Adrenal gland (tissue), 12 donors: ENCODE data around the gene KMT5B. TPM values are rescaled to one million over a fixed set of nuclear protein-coding genes. Genes with fewer than 3 reads are reported as not detected.

Source experiments
- DNase-seq, 7 donors: peaks; one replicate each; pipeline ENCODE4 v3.0.0-alpha.2; 2019 to 2020
- H3K27ac ChIP-seq, 5 donors: fragments of 200-600 bp; sonication (generic) in 4 of 5; 1 replicate in 3 of 5; 2 replicates in 2 of 5; pipeline versions ENCODE4 v1.5.1 to v1.8.0; 2016 to 2020; ENCODE audit warnings: mild to moderate bottlenecking in 1 of 5
- H3K27me3 ChIP-seq: fragments of 200-600 bp; 2 replicates; pipeline ENCODE4 v1.8.0; 2021
- H3K36me3 ChIP-seq, 2 donors: fragments of 200-600 bp; replicated peaks in 1 of 2; 1 replicate in 1 of 2; 2 replicates in 1 of 2; pipeline versions ENCODE4 v1.5.1 to v1.8.0; 2018 to 2022
- H3K4me1 ChIP-seq, 2 donors: fragments of 200-600 bp; replicated peaks in 1 of 2; 1 replicate in 1 of 2; 2 replicates in 1 of 2; pipeline versions ENCODE4 v1.5.1 to v1.8.0; 2018 to 2021
- H3K4me3 ChIP-seq, 4 donors: fragments of 200-600 bp; sonication (generic) in 3 of 4; one replicate each; pipeline ENCODE4 v1.5.1; 2016 to 2018
- H3K9me3 ChIP-seq, 3 donors: fragments of 200-600 bp; sonication (generic) in 1 of 3; replicated peaks in 1 of 3; 1 replicate in 2 of 3; 2 replicates in 1 of 3; pipeline versions ENCODE4 v1.5.1 to v1.8.0; 2016 to 2021
- POLR2A ChIP-seq, 2 donors: fragments of 450-650 bp; IDR thresholded peaks; one replicate each; pipeline ENCODE4 v1.6.1; 2017; ENCODE audit warnings: antibody characterized with exemption in 2 of 2, mild to moderate bottlenecking in 2 of 2, moderate library complexity in 1 of 2
- WGBS, 4 donors: extraction: QIAGEN DNeasy Blood & Tissue Kit in 2 of 4; methylation state at CpG; one replicate each; pipeline versions ENCODE4 v1.1.5 to v1.1.7; 2013 to 2017; 5-methylcytosine and 5-hydroxymethylcytosine counted together
- intact Hi-C, 2 donors: fragments of 100-400 bp; cut with DNase I; formaldehyde crosslinking; loops; one replicate each; pipeline versions ENCODE4 v1.14.1 to v1.15.0; 2022 to 2023
- polyA plus RNA-seq, 3 donors: library from polyadenylated mRNA; stranded (reverse); fragments of 200-250 nt in 2 of 3; fragments of 350-450 nt in 1 of 3; fragmentation: Illumina TruSeq in 1 of 3; extraction: RNeasy Lipid Tissue Mini Kit (QIAGEN cat#74804) in 1 of 3; gene quantifications; one replicate each; pipeline ENCODE4 v1.2.3, GENCODE V29; 2013 to 2014
- total RNA-seq, 9 donors: library from RNA; depleted of rRNA in 4 of 9; stranded (reverse); fragments of >200 nt in 4 of 9; fragments of 120-200 nt in 1 of 9; fragmentation: NEBNext Ultra II Directional in 1 of 9; extraction: Animal tissue kit (Norgen Biotek cat#: 25700) in 1 of 9; gene quantifications; one replicate each; pipeline versions ENCODE4 v1.1.0 to v1.2.4, GENCODE V29; 2013 to 2023
- TF ChIP-seq, protein P1 (sequence below), 6 experiments: fragments of 450-650 bp in 4 of 6; fragments of 200-600 bp in 2 of 6; sonication (generic) in 1 of 6; IDR thresholded peaks; 1 replicate in 5 of 6; 2 replicates in 1 of 6; pipeline versions ENCODE4 v1.5.1 to v1.8.0; 2016 to 2021; ENCODE audit warnings: antibody characterized with exemption in 6 of 6, mild to moderate bottlenecking in 2 of 6, moderate library complexity in 1 of 6
- donor health status: healthy with polysubstance abuse.
- donor health status: Bipolar disorder and iron deficiency.
- donor health status: DM: yes; HTN: yes; CAD: no.
- donor health status: DM: no; HTN: no; CAD: no.
- donor health status: DM: no; HTN: no; CAD: no.
- donor health status: DM: yes; HTN: yes; CAD: no.

Gene KMT5B
- total and polyA plus RNA-seq, 12 donors: 22.6 to 121 (median 36.9) TPM

DNA sequence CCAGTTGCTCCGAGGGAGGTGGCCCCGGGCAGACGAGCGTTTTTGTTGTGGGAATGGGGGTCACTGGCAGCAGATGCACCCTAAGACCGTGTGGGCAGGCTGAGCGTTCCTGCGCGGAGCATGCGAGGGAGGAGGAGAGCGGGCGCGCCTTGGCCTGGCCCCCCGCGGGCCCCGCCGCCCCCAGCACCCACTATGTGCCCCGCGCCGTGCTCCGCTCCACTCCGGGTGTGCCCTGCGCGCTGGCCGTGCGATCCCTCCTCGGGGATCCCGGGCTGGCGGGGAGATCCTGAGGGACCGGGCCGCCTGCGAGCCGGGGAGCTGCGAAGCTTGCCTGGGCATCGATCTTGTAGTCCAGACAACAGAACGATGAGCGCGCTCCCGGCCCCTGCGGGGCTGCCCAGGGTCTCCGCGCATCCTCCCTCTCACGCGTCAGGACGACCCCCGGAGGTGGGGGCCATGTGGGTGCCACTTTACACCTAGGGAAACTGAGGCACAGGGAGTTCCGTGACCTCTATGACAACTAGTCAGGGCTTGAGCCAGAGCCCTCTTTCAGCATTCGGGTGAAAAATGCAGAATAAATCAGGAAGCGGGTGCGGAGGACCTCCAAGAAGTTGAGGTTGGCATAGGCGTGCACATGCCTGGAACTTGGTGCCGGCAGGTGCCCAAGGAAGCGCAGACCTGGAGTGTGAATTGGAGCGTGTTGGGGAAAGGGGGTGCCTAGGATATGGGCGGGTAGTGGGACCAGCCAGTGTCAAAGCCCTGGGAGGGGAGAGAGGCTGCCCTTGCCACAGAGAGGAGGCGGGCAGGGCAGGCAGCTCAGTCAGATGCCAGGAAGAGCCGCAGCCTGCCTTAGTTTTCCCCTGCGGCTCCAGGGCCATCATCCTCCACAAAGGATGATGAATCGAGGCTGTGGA lies 1.3 kb upstream of the KMT5B start:
- H3K27ac ChIP-seq: peak overlapping the region; percentile 85 to 100 (median 98)
- intact Hi-C loops: no loop called here
- peak overlapping the region in 3 of 4 donors; percentile 18 to 95 (median 57) for H3K4me3 ChIP-seq
- TF ChIP-seq POLR2A (IDR thresholded peaks at IDR 0.05): no peak
- TF ChIP-seq, protein P1, sequence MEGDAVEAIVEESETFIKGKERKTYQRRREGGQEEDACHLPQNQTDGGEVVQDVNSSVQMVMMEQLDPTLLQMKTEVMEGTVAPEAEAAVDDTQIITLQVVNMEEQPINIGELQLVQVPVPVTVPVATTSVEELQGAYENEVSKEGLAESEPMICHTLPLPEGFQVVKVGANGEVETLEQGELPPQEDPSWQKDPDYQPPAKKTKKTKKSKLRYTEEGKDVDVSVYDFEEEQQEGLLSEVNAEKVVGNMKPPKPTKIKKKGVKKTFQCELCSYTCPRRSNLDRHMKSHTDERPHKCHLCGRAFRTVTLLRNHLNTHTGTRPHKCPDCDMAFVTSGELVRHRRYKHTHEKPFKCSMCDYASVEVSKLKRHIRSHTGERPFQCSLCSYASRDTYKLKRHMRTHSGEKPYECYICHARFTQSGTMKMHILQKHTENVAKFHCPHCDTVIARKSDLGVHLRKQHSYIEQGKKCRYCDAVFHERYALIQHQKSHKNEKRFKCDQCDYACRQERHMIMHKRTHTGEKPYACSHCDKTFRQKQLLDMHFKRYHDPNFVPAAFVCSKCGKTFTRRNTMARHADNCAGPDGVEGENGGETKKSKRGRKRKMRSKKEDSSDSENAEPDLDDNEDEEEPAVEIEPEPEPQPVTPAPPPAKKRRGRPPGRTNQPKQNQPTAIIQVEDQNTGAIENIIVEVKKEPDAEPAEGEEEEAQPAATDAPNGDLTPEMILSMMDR (IDR thresholded peaks at IDR 0.05): no peak
- H3K4me1 ChIP-seq: peaks cover 13 to 30% of the 10 kb centered on the region in 2 donors
- DNase-seq: peak; percentile 25 to 67 (median 31)
- no peaks in the 10 kb centered on the region for H3K36me3 ChIP-seq
- no peaks in the 10 kb centered on the region for H3K9me3 ChIP-seq
- WGBS, 4 donors: 10 to 36% (median 19%) methylated on average over 18 to 58 of the region's 58 CpGs
- no peaks in the 10 kb centered on the region for H3K27me3 ChIP-seq

DNA sequence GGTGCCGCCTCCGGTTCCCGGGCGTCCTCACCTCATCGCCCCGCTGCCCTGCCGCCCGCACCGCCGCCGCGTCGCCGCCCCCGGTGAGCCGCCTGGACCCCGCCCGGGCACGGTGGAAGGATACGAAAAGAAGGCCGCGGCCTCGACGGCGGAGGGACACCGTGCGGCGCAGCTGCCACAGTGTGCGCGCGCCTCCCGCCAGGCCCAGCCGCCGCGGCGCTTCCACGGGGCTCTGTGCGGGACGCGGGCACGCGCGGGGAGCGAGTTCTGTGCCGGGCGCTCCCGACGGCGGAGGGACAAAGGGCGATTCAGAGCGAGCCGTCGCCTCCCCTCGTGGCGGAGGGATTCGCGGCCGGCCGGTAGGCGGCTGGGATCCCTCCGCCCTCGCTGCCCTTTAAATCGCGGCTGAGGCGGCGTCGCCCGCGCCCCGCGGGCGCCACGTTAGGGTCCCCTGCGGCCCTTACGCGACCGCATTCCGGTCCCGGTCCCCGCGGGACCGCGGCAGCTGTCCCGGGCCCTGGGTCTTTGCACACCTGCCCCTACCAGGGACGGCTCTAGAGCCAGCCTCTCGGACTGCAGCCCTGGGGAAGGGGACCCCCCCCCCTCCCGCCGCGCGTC lies 568 bp upstream of the KMT5B start:
- peak overlapping the region; percentile 56 to 95 (median 61) for H3K4me3 ChIP-seq
- H3K27me3 ChIP-seq: no peaks in the 10 kb centered on the region
- no peaks in the 10 kb centered on the region for H3K36me3 ChIP-seq
- intact Hi-C loops: no loop called here
- H3K4me1 ChIP-seq: peaks cover 20 to 38% of the 10 kb centered on the region in 2 donors
- DNase-seq: peak; percentile 86 to 92 (median 88)
- 0% methylated on average over 15 to 90 of the region's 90 CpGs for WGBS, 4 donors
- no peaks in the 10 kb centered on the region for H3K9me3 ChIP-seq
- TF ChIP-seq, protein P1 (IDR thresholded peaks at IDR 0.05): peak in 2 of 6 experiments; percentile 17 to 31
- TF ChIP-seq POLR2A (IDR thresholded peaks at IDR 0.05): peak; percentile 95 to 96
- peak overlapping the region; percentile 85 to 100 (median 98) for H3K27ac ChIP-seq

DNA sequence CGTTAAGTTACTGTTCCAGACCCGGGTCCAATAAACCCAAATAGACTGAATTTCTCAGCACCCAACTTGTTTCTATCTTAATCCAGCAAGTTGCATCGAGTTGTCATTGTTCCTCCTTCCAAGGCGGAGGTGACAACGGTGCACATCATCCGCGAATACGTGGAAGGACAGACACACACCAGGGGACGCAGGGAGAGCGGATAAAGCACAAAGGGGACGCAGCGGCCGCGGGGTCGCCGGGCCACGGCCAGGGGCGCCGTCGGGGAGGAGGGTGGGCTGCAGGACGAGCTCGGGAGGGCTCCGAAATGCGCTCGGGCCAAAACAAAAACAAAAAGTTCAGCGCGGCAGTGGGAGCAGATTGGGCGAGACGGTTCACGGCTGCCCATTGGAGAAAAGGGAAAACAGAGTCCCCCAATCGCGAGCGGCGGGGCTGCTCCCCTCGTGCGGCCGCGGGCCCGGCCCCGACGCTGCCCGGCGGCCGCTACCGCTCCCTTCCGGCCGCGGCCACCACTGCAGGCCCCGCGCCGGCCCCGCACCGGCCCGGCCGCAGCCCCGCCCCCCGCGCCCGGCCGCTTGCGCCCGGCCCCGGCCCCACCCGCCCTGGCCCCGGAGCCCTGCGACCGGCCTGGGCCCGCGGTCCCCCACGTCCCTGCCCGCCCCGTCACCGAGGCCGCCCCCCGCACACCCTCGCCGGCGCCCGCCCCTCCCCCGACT lies 518 bp downstream of the KMT5B start:
- peak overlapping the region in 4 of 5 donors; percentile 85 to 100 (median 98) for H3K27ac ChIP-seq
- peak overlapping the region in 3 of 4 donors; percentile 95 to 97 (median 96) for H3K4me3 ChIP-seq
- peak; percentile 5 to 53 for TF ChIP-seq POLR2A (IDR thresholded peaks at IDR 0.05)
- TF ChIP-seq, protein P1 (IDR thresholded peaks at IDR 0.05): peak in 3 of 6 experiments; percentile 32 to 56 (median 36)
- no peaks in the 10 kb centered on the region for H3K36me3 ChIP-seq
- intact Hi-C loops: no loop called here
- no peaks in the 10 kb centered on the region for H3K27me3 ChIP-seq
- H3K9me3 ChIP-seq: no peaks in the 10 kb centered on the region
- 0 to 1% (median 1%) methylated on average over 16 to 77 of the region's 80 CpGs for WGBS, 4 donors
- H3K4me1 ChIP-seq: peaks cover 20 to 44% of the 10 kb centered on the region in 2 donors
- peak; percentile 66 to 85 (median 82) for DNase-seq
